SK-N-DZ (cell line): ENCODE data around the gene NDUFS5.
"Not testable (repeated sequence)": the region's sequence is repeated elsewhere in the genome, so short reads cannot be mapped to it uniquely, and the experiment has no call there.

Source experiments
- DNase-seq: peaks from one replicate; pipeline ENCODE4 v3.0.0-alpha.2; 2015; ENCODE audit warnings: low spot score

The NDUFS5 gene

DNA sequence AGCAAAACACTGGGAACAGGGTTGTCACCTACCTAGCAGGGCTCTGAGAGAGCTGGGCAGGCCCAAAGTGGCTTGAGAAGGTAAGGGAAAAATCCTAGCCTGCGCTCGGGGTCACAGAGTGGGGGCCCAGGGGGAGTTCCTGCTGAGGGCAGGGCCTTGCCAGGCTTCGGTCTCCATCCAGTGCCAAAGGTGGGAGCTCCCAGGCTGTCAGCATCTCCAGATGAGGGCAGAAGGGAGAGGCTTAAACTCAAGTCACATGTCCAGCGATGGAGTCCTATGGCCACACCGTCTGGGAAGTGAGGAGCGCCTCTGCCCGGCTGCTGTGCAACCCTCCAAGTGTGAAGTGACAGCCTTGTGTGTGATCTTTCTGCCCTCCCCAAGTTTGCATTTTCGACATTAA is 11.2 kb upstream of the NDUFS5 start:
- not testable (repeated sequence) for DNase-seq

DNA sequence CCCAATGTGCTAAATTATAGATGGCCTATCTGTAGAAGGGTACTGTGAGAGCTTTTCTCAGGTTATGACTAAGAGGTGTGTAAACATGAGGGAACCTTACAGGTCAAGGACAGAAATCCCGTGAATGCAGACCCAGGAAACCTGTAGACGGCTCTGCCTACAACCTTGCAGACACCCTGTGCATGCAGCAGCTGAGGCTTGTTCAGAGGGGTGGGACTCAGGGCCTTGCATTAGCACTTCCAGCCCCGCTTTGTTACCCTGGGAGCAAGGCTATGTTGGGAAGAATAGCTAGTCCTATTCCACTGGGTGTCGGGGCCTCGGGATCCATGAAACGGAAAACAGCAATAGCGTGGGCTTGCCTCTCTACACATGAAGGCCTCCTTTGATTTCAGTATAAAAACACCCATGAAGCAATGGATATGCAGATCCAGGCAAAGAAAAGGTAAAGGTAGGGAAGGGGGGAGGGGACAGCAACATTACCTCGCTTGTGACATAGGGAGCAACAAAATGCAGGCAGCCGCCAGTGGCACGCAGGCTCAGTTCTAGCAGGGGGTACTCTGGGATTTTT is 9.5 kb upstream of the NDUFS5 start:
- no peak for DNase-seq

DNA sequence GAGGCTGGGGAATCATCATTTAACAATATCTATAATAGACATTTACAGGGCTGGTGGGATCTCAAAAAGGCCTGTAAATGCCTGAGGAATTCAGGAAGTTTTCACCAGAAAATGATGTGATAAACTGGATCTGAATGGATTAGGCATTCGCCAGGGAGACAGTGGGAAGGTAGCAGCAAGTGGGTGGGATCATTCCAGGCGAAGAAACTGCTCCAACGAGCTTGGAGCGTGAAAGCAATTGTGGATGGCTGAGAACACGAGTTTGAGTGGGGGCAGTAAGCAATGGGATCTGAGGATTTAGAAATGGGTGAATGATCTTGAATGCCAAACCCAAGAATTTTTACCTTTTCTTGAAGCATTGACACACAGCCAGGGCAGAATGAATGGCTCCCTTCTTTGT is 8.9 kb upstream of the NDUFS5 start:
- DNase-seq = no peak

GRCh38 chr1:39020494-39020893 is 5.7 kb upstream of the NDUFS5 start:
- DNase-seq = not testable (repeated sequence)

GRCh38 chr1:39021426-39021825 is 4.7 kb upstream of the NDUFS5 start:
- no peak for DNase-seq

DNA sequence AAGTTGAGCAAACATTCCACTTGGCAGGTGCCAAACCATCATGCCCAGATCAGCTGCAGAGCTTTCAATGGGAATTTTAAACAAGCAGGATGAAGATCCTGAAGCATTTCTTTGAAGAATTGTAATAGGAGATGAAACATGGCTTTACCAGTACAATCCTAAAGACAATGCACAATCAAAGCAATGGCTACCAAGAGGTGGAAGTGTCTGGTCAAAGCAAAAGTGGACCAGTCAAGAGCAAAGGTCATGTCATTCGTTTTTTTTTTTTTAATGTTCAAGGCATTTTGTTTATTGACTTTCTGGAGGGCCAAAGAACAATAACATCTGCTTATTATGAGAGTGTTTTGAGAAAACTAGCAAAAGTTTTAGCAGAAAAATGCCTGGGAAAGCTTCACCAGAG is 3.0 kb upstream of the NDUFS5 start:
- DNase-seq = no peak

- DNase-seq = no peak
Measured at GRCh38 chr1:39026866-39027507, 837 bp downstream of the NDUFS5 start.

DNA sequence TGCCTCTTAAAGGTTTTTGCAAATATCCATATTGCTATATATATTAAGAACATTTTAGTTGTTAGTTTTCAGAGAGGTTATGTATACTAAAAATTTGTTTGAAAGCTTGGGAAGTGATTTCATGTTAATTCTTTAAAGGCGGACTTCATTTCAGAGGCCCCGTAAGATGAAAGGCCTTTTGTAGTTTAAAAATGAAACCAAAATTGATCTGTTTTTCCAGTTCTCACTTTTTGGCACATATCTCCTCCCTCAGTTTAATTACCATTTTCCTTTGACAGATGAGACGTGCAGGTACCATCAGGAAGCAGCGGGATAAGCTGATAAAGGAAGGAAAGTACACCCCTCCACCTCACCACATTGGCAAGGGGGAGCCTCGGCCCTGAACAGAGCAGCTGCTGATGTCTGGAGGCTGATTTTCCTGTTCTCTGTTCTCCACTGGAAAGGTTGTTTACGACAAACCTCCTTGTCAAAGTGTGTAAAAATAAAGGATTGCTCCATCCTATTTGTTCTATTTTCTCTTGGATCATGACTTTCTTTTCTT is 8.0 kb downstream of the NDUFS5 start:
- no peak for DNase-seq

DNA sequence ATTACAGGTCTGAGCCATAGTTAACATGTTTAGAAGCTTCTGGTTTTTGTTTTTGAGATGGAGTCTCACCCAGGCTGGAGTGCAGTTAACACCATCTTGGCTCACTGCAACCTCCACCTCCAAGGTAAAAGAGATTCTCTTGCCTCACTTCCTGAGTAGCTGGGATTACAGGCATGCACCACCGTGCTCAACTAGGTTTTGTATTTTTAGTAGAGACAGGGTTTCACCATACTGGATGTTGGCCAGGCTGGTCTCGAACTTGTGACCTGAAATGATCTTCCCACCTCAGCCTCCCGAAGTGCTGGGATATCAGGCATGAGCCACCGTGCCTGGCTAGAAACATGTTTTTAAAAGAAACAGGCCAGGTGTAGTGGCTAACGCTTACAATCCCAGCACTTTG is 10.5 kb downstream of the NDUFS5 start:
- no peak for DNase-seq

DNA sequence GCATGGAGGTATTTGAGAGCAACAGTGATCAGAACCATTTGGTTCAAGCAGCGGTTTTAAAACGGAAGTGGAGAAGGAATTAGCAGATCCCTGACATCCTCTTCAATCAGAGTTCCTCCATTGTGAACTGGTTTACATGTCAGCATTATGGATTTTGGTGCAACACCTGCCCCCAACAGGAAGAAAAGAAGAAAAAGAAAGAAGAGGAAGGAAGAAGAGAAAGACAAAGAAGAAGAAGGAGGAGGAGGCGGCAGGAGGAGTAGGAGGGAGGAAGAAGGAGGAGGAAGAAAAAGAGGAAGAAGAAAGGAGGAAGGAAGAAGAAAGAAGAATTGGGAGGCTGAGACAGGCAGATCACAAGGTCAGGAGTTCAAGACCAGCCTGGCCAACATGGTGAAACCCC is 17.4 kb downstream of the NDUFS5 start:
- DNase-seq = no peak

- no peak for DNase-seq
Measured at GRCh38 chr1:39044762-39045161, 18.6 kb downstream of the NDUFS5 start.

GRCh38 chr1:39045231-39045630 is 19.1 kb downstream of the NDUFS5 start:
- DNase-seq = no peak

DNA sequence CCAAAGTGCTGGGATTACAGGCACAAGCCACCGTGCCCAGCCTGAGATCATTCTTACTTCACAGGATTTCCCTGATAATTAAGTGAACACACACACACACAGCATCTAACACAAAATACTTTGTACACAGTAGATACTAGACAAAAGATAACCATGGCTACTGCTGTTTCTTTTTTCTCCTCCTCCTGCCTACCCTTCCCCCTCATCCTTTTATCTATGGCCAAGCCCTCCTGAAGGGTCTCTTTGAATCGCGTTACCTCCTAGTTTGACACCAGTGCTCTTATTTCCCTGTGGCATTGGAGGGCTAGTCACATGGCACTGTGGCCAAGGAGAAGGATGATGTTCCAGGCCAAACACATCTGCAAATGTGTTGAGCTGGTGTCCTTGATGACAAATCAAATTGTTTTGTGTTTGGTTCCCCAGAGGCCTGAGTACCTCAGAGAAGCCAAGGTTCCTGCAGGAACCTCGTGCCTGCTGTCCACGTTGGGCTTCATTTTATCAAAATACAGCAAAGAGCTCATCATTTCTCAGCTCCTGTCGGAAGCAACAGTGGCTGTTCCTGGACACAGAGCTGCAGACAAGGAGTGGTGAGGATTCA is 20.6 kb downstream of the NDUFS5 start:
- DNase-seq = no peak

- DNase-seq = no peak
Measured at GRCh38 chr1:39047374-39048229, 21.5 kb downstream of the NDUFS5 start.

DNA sequence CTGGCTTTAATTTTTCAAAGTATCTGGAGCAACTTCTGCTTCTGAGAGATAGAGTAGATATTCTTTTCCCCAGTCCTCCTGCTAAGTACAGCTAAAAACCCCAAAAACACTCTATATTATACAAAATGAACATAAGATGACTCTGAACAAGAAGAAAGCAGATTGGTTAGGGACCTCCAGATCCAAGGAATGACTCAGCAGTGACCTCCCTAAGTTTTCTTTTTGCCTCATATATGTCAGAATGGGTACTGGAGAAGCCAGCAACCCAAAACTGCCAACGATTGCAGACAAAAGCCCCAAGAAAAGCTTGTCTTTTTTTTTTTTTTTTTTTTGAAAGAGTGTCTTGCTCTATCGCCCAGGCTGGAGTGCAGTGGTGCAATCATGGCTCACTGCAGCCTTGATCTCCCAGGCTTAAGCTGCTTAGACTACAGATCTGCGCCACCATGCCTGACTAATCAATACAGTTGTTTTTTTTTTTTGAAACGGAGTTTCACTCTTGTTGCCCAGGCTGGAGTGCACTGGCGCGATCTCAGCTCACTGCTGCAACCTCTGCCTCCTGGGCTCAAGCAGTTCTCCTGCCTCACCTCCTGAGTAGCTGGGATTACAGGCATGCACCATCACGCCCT is 22.7 kb downstream of the NDUFS5 start:
- no peak for DNase-seq

DNA sequence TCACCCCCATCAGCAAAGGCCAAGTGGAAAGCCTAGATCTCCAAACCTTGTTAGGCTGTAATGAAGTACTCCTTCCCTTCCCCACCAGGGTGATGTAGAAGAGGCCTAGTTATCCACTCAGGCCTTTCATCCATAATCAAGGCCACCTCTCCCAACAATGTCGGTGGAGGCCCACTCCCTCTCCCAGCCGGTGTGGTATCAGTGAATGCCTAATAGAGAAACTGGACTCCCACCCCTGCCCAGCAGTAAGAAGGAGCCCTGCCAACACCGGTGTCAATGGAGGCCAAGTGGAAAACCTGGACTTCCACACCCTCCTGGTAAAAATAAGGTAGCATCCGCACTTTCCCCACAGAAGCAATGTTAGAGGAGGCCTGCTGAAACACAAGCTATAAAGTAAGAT is 23.9 kb downstream of the NDUFS5 start:
- no peak for DNase-seq

- DNase-seq = not testable (repeated sequence)
Measured at GRCh38 chr1:39051193-39051850, 25.2 kb downstream of the NDUFS5 start.

DNA sequence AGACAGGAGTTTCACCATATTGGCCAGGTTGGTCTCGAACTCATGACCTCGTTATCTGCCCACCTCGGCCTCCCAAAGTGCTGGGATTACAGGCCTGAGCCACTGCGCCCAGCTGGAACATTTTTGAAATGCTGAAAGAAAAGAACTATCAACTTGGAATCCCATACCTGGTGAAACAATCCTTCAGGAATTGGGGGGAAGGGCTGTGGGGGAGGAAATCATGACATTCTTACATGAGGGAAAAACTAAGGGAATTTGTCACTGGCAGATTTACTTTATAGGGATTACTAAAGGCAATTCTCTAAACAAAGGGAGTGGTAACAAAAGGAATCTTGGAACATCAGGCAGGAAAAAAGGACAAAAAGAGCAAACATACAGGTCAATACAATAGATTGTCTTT is 25.8 kb downstream of the NDUFS5 start:
- DNase-seq = no peak

DNA sequence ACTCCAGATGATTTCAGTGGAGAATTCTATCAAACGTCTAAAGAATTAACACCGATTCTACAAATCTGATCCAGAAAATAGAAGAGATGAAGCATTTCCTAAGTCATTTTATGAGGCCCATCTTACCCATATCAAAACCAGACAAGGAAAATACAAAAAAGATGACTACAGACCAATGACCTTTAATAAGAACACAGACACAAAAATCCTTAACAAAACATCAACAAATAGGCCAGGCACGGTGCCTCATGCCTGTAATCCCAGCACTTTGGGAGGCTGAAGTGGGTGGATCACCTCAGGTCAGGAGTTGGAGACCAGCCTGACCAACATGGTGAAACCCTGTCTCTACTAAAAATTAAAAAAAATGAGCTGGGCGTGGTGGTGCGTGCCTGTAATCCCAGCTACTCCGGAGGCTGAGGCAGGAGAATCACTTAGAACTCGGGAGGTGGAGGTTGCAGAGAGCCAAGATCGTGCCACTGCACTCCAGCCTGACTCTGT is 29.1 kb downstream of the NDUFS5 start:
- DNase-seq = not testable (repeated sequence)

DNA sequence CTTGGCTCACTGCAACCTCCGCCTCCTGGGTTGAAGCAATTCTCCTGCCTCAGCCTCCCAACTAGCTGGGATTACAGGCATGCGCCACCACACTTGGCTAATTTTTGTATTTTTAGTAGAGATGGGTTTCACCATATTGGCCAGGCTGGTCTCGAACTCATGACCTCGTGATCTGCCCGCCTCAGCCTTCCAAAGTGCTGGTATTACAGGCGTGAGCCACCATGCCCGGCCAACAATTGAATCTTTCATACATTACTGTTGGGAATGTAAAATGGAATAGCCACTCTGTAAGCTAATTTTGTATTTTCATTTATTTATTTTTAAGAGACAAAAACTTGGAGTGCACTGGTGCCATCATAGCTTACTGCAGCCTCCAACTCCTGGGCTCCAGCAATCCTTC is 35.4 kb downstream of the NDUFS5 start:
- not testable (repeated sequence) for DNase-seq

DNA sequence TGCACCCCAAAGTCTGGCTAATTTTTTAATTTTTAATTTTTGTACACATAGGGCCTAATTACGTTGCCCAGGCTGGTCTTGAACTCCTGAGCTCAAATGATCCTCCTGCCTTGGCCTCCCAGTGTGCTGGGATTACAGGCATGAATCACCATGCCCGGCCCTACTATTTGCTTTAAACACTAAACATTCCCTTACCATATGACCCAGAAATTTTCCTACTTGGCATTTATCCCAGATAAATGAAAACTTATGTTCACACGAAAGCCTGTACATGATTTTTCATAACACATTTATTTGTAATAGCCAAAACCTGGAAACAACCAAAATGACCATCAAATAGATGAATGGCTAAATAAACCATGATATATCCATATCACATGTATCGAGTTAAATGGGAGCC is 35.8 kb downstream of the NDUFS5 start:
- DNase-seq = no peak
